Gastroesophageal sphincter (tissue), 4 donors: Measurements from ENCODE around the gene LLGL2. TPM values are rescaled to one million over a fixed set of nuclear protein-coding genes. Genes with fewer than 3 reads are reported as not detected.

Source experiments
- ATAC-seq: fragments of 150-250 bp; one replicate; pipeline ENCODE4 v1.9.1; 2016; ENCODE audit warnings: mild to moderate bottlenecking, moderate library complexity
- H3K27ac ChIP-seq, 4 donors: fragments of 200-600 bp; sonication (generic) in 3 of 4; 1 replicate in 3 of 4; 2 replicates in 1 of 4; pipeline ENCODE4 v1.5.1; 2016 to 2019
- H3K27me3 ChIP-seq: fragments of 200-600 bp; sonication (generic); one replicate; pipeline ENCODE4 v1.5.1; 2019
- H3K36me3 ChIP-seq, 2 donors: fragments of 200-600 bp; sonication (generic); one replicate each; pipeline ENCODE4 v1.5.1; 2019; ENCODE audit warnings: control low read depth in 1 of 2
- H3K4me1 ChIP-seq, 3 donors: fragments of 200-600 bp; sonication (generic); 1 replicate in 2 of 3; 2 replicates in 1 of 3; pipeline ENCODE4 v1.5.1; 2016 to 2019; ENCODE audit warnings: control low read depth in 2 of 3
- H3K4me3 ChIP-seq, 2 donors: fragments of 200-600 bp; sonication (generic); one replicate each; pipeline ENCODE4 v1.5.1; 2019; ENCODE audit warnings: mild to moderate bottlenecking in 1 of 2, moderate library complexity in 1 of 2
- H3K9me3 ChIP-seq, 3 donors: fragments of 200-600 bp; sonication (generic); one replicate each; pipeline ENCODE4 v1.5.1; 2017 to 2019; ENCODE audit warnings: control low read depth in 2 of 3
- EP300 ChIP-seq: sonication (generic); formaldehyde crosslinking; IDR thresholded peaks from one replicate; pipeline ENCODE4 v1.6.1; 2017; ENCODE audit warnings: antibody characterized with exemption, mild to moderate bottlenecking
- POLR2A ChIP-seq, 2 donors: fragments of 450-650 bp; IDR thresholded peaks; one replicate each; pipeline ENCODE4 v1.6.1; 2017; ENCODE audit warnings: antibody characterized with exemption in 2 of 2, mild to moderate bottlenecking in 2 of 2, moderate library complexity in 1 of 2
- POLR2AphosphoS5 ChIP-seq: sonication (generic); formaldehyde crosslinking; IDR thresholded peaks from one replicate; pipeline ENCODE4 v1.6.1; 2017; ENCODE audit warnings: antibody characterized with exemption
- WGBS, 2 donors: methylation state at CpG; one replicate each; pipeline ENCODE4 v1.1.5; 2018; ENCODE audit warnings: low coverage in 1 of 2; 5-methylcytosine and 5-hydroxymethylcytosine counted together
- total RNA-seq, 4 donors: library from RNA; depleted of rRNA; stranded (reverse); fragments of >200 nt; gene quantifications; one replicate each; pipeline ENCODE4 v1.1.0, GENCODE V29; 2016
- TF ChIP-seq, protein P1 (sequence below), 4 experiments: fragments of 200-600 bp in 2 of 4; fragments of 450-650 bp in 2 of 4; sonication (generic) in 1 of 4; IDR thresholded peaks; one replicate each; pipeline ENCODE4 v1.5.1; 2017 to 2019; ENCODE audit warnings: antibody characterized with exemption in 4 of 4, mild to moderate bottlenecking in 2 of 4, moderate library complexity in 2 of 4

Gene LLGL2
- total RNA-seq, 4 donors from 2014 or later: 2.3 to 7.9 (median 5.8) TPM

DNA sequence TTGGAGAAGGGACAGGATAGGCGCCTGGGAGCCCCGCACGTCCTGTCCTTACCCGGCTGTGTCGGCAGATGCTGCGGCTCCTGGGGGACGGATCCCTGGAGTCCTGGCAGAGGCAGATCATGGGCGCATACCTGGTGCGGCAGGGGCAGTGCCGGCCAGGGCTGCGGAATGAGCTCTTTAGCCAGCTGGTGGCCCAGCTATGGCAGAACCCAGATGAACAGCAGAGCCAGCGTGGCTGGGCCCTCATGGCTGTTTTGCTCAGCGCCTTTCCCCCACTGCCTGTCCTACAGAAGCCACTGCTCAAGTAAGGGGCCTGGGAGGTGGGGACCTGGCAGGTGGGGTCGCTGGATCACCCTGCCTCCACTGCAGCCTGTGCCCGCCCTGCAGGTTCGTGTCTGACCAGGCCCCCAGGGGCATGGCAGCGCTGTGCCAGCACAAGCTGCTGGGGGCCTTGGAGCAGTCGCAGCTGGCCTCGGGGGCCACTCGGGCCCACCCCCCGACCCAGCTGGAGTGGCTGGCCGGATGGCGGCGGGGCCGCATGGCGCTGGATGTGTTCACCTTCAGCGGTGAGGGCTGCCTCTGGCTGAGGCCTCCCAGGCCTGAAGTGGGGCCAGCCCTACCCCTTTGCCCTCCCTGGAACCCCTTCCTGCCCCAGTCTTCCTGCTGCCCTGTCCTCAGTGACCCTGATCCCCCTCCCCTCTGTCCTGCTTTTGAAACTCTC is 87.6 kb downstream of the LLGL2 start:
- Histone ChIP-seq H3K9me3 (no peaks in the 10 kb centered on the region), H3K27me3 (no peaks in the 10 kb centered on the region), H3K27ac (no peak overlapping the region), H3K4me1 (no peaks in the 10 kb centered on the region), H3K36me3 (peaks cover 0 to 84% of the 10 kb centered on the region in 2 donors), H3K4me3 (no peak overlapping the region)
- WGBS, 2 donors: no CpG with 5 or more reads among the region's 27 CpGs
- TF ChIP-seq EP300: no peak
- TF ChIP-seq POLR2A (IDR thresholded peaks at IDR 0.05): no peak
- TF ChIP-seq POLR2AphosphoS5: no peak
- TF ChIP-seq, protein P1, sequence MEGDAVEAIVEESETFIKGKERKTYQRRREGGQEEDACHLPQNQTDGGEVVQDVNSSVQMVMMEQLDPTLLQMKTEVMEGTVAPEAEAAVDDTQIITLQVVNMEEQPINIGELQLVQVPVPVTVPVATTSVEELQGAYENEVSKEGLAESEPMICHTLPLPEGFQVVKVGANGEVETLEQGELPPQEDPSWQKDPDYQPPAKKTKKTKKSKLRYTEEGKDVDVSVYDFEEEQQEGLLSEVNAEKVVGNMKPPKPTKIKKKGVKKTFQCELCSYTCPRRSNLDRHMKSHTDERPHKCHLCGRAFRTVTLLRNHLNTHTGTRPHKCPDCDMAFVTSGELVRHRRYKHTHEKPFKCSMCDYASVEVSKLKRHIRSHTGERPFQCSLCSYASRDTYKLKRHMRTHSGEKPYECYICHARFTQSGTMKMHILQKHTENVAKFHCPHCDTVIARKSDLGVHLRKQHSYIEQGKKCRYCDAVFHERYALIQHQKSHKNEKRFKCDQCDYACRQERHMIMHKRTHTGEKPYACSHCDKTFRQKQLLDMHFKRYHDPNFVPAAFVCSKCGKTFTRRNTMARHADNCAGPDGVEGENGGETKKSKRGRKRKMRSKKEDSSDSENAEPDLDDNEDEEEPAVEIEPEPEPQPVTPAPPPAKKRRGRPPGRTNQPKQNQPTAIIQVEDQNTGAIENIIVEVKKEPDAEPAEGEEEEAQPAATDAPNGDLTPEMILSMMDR (IDR thresholded peaks at IDR 0.05): no peak
- no peak for ATAC-seq

DNA sequence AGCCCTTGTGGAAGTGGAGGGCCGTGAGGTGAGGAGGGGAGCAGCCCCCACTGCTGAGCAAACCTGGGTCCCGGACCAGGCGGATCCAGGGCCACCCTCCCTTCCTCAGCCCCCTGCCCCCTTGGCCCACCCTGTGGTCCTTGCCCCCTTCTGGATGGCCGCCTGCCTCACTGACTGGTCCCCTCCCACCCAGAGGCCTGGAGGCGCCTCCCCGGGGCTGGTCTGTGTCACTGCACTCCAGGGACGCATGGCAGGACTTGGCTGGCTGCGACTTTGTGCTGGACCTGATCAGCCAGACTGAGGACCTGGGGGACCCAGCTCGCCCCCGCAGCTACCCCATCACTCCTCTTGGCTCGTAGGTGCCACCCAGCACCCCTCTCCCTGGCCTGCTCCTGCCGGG is 88.5 kb downstream of the LLGL2 start:
- no peak overlapping the region for H3K27ac ChIP-seq
- no peaks in the 10 kb centered on the region for H3K9me3 ChIP-seq
- no peaks in the 10 kb centered on the region for H3K4me1 ChIP-seq
- 60 to 75% methylated on average over 1 to 2 of the region's 12 CpGs for WGBS, 2 donors
- H3K4me3 ChIP-seq: no peak overlapping the region
- TF ChIP-seq, protein P1 (IDR thresholded peaks at IDR 0.05): no peak
- TF ChIP-seq POLR2AphosphoS5 (no peak), POLR2A (IDR thresholded peaks at IDR 0.05) (no peak), EP300 (no peak)
- ATAC-seq: no peak
- H3K36me3 ChIP-seq: peaks cover 0 to 90% of the 10 kb centered on the region in 2 donors
- no peaks in the 10 kb centered on the region for H3K27me3 ChIP-seq

DNA sequence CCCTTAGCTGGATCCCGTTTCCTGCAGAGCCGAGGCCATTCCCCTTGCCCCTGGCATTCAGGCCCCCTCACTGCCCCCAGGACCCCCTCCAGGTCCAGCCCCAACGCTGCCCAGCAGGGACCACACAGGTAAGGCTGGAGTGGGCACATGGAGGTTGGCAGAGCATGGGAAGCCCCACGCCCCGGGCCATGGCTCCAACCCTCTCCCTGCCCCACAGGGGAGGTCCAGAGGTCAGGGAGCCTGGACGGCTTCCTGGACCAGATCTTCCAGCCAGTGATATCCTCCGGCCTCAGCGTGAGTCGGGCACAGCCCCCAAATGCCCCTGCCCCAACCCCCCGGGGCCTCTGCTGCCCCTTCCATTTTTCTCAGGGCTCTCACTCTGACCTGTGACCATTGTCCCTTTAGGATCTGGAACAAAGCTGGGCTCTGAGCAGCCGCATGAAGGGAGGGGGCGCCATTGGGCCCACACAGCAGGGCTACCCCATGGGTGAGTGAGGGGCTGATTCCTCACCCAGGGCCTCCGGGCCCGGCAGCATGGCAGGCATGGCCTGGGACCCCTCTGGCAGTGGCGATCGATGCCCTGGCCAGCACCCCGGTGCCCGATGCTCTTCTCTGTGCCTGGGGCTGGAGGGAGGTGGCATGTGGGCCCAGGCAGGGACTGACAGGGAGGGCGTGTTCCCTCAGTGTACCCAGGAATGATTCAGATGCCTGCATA is 89.2 kb downstream of the LLGL2 start:
- Histone ChIP-seq H3K27ac (no peak overlapping the region), H3K4me3 (no peak overlapping the region), H3K4me1 (no peaks in the 10 kb centered on the region), H3K27me3 (no peaks in the 10 kb centered on the region), H3K36me3 (peaks cover 0 to 97% of the 10 kb centered on the region in 2 donors), H3K9me3 (no peaks in the 10 kb centered on the region)
- ATAC-seq: no peak
- WGBS, 2 donors: 80% methylated on average over 2 of the region's 19 CpGs; no CpG with 5 or more reads in 1 of the 2 donors
- TF ChIP-seq, protein P1 (IDR thresholded peaks at IDR 0.05): no peak
- no peak for TF ChIP-seq POLR2AphosphoS5
- no peak for TF ChIP-seq POLR2A (IDR thresholded peaks at IDR 0.05)
- TF ChIP-seq EP300: no peak

DNA sequence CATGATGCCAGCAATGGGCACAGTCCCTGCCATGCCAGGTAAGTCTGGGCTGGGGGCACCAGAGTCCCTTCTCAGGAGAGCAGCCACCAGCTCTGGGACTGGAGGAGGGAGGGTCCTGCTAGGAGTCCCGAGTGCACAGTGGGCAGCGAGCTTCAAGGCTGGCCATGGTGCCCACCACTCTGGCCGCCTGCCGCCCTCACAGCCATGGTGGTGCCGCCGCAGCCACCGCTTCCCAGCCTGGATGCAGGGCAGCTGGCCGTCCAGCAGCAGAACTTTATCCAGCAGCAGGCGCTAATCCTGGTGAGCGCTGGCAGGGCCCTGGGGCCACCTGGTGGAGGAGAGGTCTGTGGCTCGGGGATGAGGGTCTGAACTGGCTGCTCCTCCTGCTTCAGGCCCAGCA is 89.8 kb downstream of the LLGL2 start:
- H3K27ac ChIP-seq: no peak overlapping the region
- H3K4me1 ChIP-seq: no peaks in the 10 kb centered on the region
- WGBS, 2 donors: no CpG with 5 or more reads among the region's 11 CpGs
- ATAC-seq: no peak
- H3K36me3 ChIP-seq: peaks cover 0 to 97% of the 10 kb centered on the region in 2 donors
- TF ChIP-seq, protein P1 (IDR thresholded peaks at IDR 0.05): no peak
- no peak for TF ChIP-seq POLR2A (IDR thresholded peaks at IDR 0.05)
- TF ChIP-seq POLR2AphosphoS5: no peak
- TF ChIP-seq EP300: no peak
- H3K9me3 ChIP-seq: no peaks in the 10 kb centered on the region
- no peaks in the 10 kb centered on the region for H3K27me3 ChIP-seq
- no peak overlapping the region for H3K4me3 ChIP-seq
